Tibial nerve (tissue), 4 donors: Measurements from ENCODE around the gene RNF4.
"Not testable (repeated sequence)": the region's sequence is repeated elsewhere in the genome, so short reads cannot be mapped to it uniquely, and the experiment has no call there.

Experiments
- EP300 ChIP-seq, 2 donors: sonication (generic); formaldehyde crosslinking; IDR thresholded peaks; one replicate each; pipeline ENCODE4 v1.6.1; 2017; ENCODE audit warnings: antibody characterized with exemption in 2 of 2, mild to moderate bottlenecking in 1 of 2
- POLR2A ChIP-seq, 2 donors: fragments of 450-650 bp; IDR thresholded peaks; one replicate each; pipeline ENCODE4 v1.6.1; 2017; ENCODE audit warnings: antibody characterized with exemption in 2 of 2, mild to moderate bottlenecking in 2 of 2, moderate library complexity in 2 of 2
- TF ChIP-seq, protein P1 (sequence below), 5 experiments: fragments of 200-600 bp in 3 of 5; fragments of 450-650 bp in 2 of 5; sonication (generic) in 3 of 5; IDR thresholded peaks; one replicate each; pipeline ENCODE4 v1.5.1; 2016 to 2019; ENCODE audit warnings: antibody characterized with exemption in 5 of 5, mild to moderate bottlenecking in 3 of 5, moderate library complexity in 2 of 5

DNA sequence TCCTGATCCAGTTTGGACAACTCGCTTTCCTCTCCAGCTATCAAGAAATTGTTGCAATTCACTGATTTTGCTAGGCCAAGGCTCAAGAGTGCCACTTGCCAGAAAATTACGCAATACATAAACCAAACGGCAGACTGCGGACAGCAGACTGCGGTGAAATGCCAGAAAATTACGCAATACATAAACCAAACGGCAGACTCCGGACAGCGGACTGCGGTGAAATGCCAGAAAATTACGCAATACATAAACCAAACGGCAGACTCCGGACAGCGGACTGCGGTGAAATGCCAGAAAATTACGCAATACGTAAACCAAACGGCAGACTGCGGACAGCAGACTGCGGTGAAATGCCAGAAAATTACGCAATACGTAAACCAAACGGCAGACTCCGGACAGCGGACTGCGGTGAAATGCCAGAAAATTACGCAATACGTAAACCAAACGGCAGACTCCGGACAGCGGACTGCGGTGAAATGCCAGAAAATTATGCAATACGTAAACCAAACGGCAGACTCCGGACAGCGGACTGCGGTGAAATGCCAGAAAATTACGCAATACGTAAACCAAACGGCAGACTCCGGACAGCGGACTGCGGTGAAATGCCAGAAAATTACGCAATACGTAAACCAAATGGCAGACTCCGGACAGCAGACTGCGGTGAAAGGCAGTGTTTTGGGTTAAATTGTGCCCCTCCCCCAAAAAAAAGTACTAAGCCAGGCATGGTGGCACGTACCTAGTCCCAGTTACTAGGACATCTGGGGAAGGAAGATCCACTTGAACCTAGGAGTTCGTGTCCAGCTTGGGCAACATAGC lies 38.8 kb upstream of the RNF4 start:
- TF ChIP-seq, protein P1, sequence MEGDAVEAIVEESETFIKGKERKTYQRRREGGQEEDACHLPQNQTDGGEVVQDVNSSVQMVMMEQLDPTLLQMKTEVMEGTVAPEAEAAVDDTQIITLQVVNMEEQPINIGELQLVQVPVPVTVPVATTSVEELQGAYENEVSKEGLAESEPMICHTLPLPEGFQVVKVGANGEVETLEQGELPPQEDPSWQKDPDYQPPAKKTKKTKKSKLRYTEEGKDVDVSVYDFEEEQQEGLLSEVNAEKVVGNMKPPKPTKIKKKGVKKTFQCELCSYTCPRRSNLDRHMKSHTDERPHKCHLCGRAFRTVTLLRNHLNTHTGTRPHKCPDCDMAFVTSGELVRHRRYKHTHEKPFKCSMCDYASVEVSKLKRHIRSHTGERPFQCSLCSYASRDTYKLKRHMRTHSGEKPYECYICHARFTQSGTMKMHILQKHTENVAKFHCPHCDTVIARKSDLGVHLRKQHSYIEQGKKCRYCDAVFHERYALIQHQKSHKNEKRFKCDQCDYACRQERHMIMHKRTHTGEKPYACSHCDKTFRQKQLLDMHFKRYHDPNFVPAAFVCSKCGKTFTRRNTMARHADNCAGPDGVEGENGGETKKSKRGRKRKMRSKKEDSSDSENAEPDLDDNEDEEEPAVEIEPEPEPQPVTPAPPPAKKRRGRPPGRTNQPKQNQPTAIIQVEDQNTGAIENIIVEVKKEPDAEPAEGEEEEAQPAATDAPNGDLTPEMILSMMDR (IDR thresholded peaks at IDR 0.05), result not testable (repeated sequence)
- not testable (repeated sequence) for TF ChIP-seq POLR2A, EP300 (IDR thresholded peaks at IDR 0.05)
